HepG2 (cell line): ENCODE data around the gene ALDH3B1. TPM values are rescaled to one million over a fixed set of nuclear protein-coding genes. Genes with fewer than 3 reads are reported as not detected.
A peak's percentile ranks its signal among the peaks of the same experiment; 100 is the strongest.

Source experiments
- ATAC-seq: fragments of 200-7000 bp; cut with Tn5 transposase; 3 replicates; pipeline ENCODE4 v1.9.1; 2020; ENCODE audit warnings: mild to moderate bottlenecking, moderate library complexity
- BruUV-seq: library from RNA; stranded (reverse); fragments of 400-500 nt; replicated peaks from 2 replicates; lab custom pipeline; 2021; lab: Mats Ljungman, UMichigan
- CTCF ChIA-PET: fragments of 300-600 bp; formaldehyde crosslinking; extraction: SDS; loops from one replicate; lab custom pipeline; 2021; ENCODE audit warnings: low total read pairs, inconsistent platforms, low intra/inter-chr PET ratio; lab: Yijun Ruan, JAX
- POLR2A ChIA-PET: fragments of 350-600 bp; sonication (Branson Sonifier 250); formaldehyde crosslinking; loops from one replicate; lab custom pipeline; 2020; ENCODE audit warnings: antibody characterized with exemption, inconsistent platforms; lab: Yijun Ruan, JAX
- DNase-seq: peaks from one replicate; pipeline ENCODE4 v3.0.0-alpha.2; 2015; ENCODE audit warnings: low spot score
- FAIRE-seq: peaks from 3 replicates; lab custom pipeline; 2011; peaks lifted over from hg19 to GRCh38; lab: Jason Lieb, UNC
- H2AFZ ChIP-seq: one replicate; pipeline ENCODE4 v1.6.1; 2011; ENCODE audit warnings: low read length, inconsistent platforms
- H3K27ac ChIP-seq: fragments of 300-600 bp; 3 replicates; pipeline ENCODE4 v1.8.0; 2011; ENCODE audit warnings: mixed run types, mild to moderate bottlenecking, mixed read lengths, low read length, inconsistent platforms; ENCODE audit not compliant: insufficient read depth; ENCODE audit errors: extremely low read length
- H3K27me3 ChIP-seq, 2 experiments: fragments of 200-600 bp in 1 of 2; 2 replicates in 1 of 2; 3 replicates in 1 of 2; pipeline versions ENCODE4 v1.6.0 to v1.8.0; 2011; ENCODE audit warnings: low read length in 2 of 2, mild to moderate bottlenecking in 2 of 2, moderate library complexity in 2 of 2, inconsistent platforms in 1 of 2; ENCODE audit not compliant: insufficient read depth in 2 of 2, control insufficient read depth in 1 of 2
- H3K36me3 ChIP-seq, 2 experiments: fragments of 200-600 bp in 1 of 2; replicated peaks in 1 of 2; 2 replicates in 1 of 2; 3 replicates in 1 of 2; pipeline versions ENCODE4 v1.5.1 to v1.8.0; 2011; ENCODE audit warnings: low read length in 2 of 2, inconsistent platforms in 1 of 2; ENCODE audit not compliant: insufficient read depth in 2 of 2, control insufficient read depth in 1 of 2
- H3K4me1 ChIP-seq: 2 replicates; pipeline ENCODE4 v1.5.1; 2012; ENCODE audit warnings: low read length, inconsistent platforms; ENCODE audit not compliant: insufficient read depth
- H3K4me2 ChIP-seq: 2 replicates; pipeline ENCODE4 v1.6.0; 2011; ENCODE audit warnings: low read depth, low read length, inconsistent platforms
- H3K4me3 ChIP-seq, 3 experiments: fragments of 200-600 bp in 1 of 3; sonication (generic), shearing (Covaris generic) in 1 of 3; replicated peaks in 1 of 3; 2 replicates each; pipeline ENCODE4 v1.5.1; 2011 to 2016; ENCODE audit warnings: low read length in 3 of 3, inconsistent platforms in 2 of 3, low read depth in 2 of 3, mild to moderate bottlenecking in 2 of 3, control low read depth in 1 of 3, mixed read lengths in 1 of 3; ENCODE audit not compliant: insufficient read depth in 1 of 3
- H3K79me2 ChIP-seq: one replicate; pipeline ENCODE4 v1.6.1; 2011; ENCODE audit warnings: low read length, inconsistent platforms; ENCODE audit not compliant: insufficient read depth
- H3K9ac ChIP-seq: 2 replicates; pipeline ENCODE4 v1.6.0; 2011; ENCODE audit warnings: mild to moderate bottlenecking, low read depth, low read length, inconsistent platforms; ENCODE audit not compliant: insufficient read depth
- H3K9me3 ChIP-seq: 2 replicates; pipeline ENCODE4 v1.5.1; 2012; ENCODE audit warnings: mild to moderate bottlenecking, low read length
- H4K20me1 ChIP-seq: 2 replicates; pipeline ENCODE4 v1.6.0; 2011; ENCODE audit warnings: inconsistent platforms, mild to moderate bottlenecking, low read length, moderate library complexity; ENCODE audit not compliant: insufficient read depth
- CAMTA2 ChIP-seq: sonication (generic); formaldehyde crosslinking; IDR thresholded peaks from 2 replicates; pipeline ENCODE4 v1.4.0; 2020; ENCODE audit warnings: mild to moderate bottlenecking, missing genetic modification reagents, borderline replicate concordance
- EED ChIP-seq: sonication (generic); formaldehyde crosslinking; IDR thresholded peaks from 2 replicates; pipeline ENCODE4 v1.5.0; 2020; ENCODE audit warnings: mild to moderate bottlenecking, missing genetic modification reagents
- MATR3 ChIP-seq: sonication (generic); formaldehyde crosslinking; IDR thresholded peaks from 2 replicates; pipeline ENCODE4 v1.4.0; 2020; ENCODE audit warnings: missing genetic modification reagents
- RBM22 ChIP-seq: fragments of 200-400 bp; formaldehyde crosslinking; optimal IDR thresholded peaks from 2 replicates; pipeline ENCODE3; 2017; ENCODE audit warnings: mild to moderate bottlenecking, low read length, moderate library complexity
- ZNF468 ChIP-seq: sonication (generic); formaldehyde crosslinking; IDR thresholded peaks from 2 replicates; pipeline ENCODE4 v1.8.0; 2022; ENCODE audit warnings: mild to moderate bottlenecking, moderate library complexity, missing genetic modification reagents
- ZNF788 ChIP-seq: sonication (generic); formaldehyde crosslinking; IDR thresholded peaks from 2 replicates; pipeline ENCODE4 v1.5.0; 2020; ENCODE audit warnings: mild to moderate bottlenecking, missing genetic modification reagents, borderline replicate concordance
- WGBS: methylation state at CpG from one replicate; pipeline ENCODE4 v1.1.6; 2017; ENCODE audit warnings: low lambda C conversion rate; 5-methylcytosine and 5-hydroxymethylcytosine counted together
- in situ Hi-C: cut with HindIII; loops from 2 replicates; pipeline ENCODE4 v1.10.0; 2017; ENCODE audit warnings: low pct_unique_long_range_greater_than_20kb; ENCODE audit not compliant: extremely low pct_ligation_motif_present
- intact Hi-C: fragments of 100-400 bp; cut with micrococcal nuclease; formaldehyde crosslinking; loops from one replicate; pipeline ENCODE4 v1.10.0; 2022; ENCODE audit not compliant: unreplicated experiment
- polyA plus RNA-seq, 8 experiments: library from polyadenylated mRNA; depleted of rRNA in 3 of 8; stranded (reverse) in 7 of 8; unstranded in 1 of 8; fragments of >200 nt; fragmentation: Illumina TruSeq in 4 of 8; extraction: Trizol in 4 of 8; gene quantifications; 2 replicates each; pipeline versions ENCODE4 v1.2.1 to v1.2.3, GENCODE V29; 2011 to 2016; ENCODE audit warnings: low read depth in 4 of 8, missing spikeins in 1 of 8, mixed read lengths in 1 of 8; ENCODE audit not compliant: insufficient read depth in 1 of 8
- total RNA-seq, 5 experiments: library from RNA; depleted of rRNA; stranded (reverse); fragments of >200 nt; fragmentation: Illumina TruSeq; extraction: Trizol; gene quantifications; 2 replicates each; pipeline ENCODE4 v1.2.3, GENCODE V29; 2016; ENCODE audit warnings: low read depth in 1 of 5
- TF ChIP-seq, protein P1 (sequence below): sonication (generic); formaldehyde crosslinking; IDR thresholded peaks from 2 replicates; pipeline ENCODE4 v1.5.1; 2020; ENCODE audit warnings: missing genetic modification reagents, mild to moderate bottlenecking, borderline replicate concordance
- TF ChIP-seq, protein P2 (sequence below): sonication (generic); formaldehyde crosslinking; IDR thresholded peaks from 2 replicates; pipeline ENCODE4 v1.5.0; 2020; ENCODE audit warnings: mild to moderate bottlenecking, missing genetic modification reagents, moderate library complexity

The ALDH3B1 gene
- total and polyA plus RNA-seq, 2 of the 13 experiments (the other 11 are each of a cell fraction or from before 2014, with no cell fraction given) = 4.0 to 6.7 TPM

DNA sequence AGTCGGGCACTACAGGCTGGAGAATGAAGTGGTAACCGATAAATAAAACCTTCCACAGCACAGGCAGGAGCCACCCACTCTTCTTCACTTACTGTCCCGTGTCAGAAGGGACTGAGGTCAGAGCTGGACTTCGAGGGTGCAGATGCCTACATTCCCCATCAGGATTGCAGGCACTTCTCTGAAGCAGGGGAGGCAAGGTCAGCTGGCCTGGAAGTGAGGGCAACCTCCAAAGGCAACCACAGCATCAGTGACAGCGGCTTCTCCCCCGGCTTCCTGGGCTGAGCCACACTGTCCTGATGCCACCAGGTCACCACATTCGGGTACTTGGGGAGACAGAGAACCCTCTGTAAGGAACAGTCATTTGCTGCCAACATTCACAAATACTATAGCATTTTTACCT is 51.4 kb downstream of the ALDH3B1 start (continued):
- TF ChIP-seq, protein P1, sequence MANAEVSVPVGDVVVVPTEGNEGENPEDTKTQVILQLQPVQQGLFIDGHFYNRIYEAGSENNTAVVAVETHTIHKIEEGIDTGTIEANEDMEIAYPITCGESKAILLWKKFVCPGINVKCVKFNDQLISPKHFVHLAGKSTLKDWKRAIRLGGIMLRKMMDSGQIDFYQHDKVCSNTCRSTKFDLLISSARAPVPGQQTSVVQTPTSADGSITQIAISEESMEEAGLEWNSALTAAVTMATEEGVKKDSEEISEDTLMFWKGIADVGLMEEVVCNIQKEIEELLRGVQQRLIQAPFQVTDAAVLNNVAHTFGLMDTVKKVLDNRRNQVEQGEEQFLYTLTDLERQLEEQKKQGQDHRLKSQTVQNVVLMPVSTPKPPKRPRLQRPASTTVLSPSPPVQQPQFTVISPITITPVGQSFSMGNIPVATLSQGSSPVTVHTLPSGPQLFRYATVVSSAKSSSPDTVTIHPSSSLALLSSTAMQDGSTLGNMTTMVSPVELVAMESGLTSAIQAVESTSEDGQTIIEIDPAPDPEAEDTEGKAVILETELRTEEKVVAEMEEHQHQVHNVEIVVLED (CRISPR knock-in tag) = no peak
- no peak for TF ChIP-seq ZNF788 (CRISPR knock-in tag)
- no peak for TF ChIP-seq CAMTA2 (CRISPR knock-in tag)
- TF ChIP-seq, protein P2, sequence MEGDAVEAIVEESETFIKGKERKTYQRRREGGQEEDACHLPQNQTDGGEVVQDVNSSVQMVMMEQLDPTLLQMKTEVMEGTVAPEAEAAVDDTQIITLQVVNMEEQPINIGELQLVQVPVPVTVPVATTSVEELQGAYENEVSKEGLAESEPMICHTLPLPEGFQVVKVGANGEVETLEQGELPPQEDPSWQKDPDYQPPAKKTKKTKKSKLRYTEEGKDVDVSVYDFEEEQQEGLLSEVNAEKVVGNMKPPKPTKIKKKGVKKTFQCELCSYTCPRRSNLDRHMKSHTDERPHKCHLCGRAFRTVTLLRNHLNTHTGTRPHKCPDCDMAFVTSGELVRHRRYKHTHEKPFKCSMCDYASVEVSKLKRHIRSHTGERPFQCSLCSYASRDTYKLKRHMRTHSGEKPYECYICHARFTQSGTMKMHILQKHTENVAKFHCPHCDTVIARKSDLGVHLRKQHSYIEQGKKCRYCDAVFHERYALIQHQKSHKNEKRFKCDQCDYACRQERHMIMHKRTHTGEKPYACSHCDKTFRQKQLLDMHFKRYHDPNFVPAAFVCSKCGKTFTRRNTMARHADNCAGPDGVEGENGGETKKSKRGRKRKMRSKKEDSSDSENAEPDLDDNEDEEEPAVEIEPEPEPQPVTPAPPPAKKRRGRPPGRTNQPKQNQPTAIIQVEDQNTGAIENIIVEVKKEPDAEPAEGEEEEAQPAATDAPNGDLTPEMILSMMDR = no peak
- no peak for TF ChIP-seq ZNF468 (CRISPR knock-in tag)
- TF ChIP-seq EED (CRISPR knock-in tag) = no peak
- TF ChIP-seq, all 625 proteins: peak for 0

DNA sequence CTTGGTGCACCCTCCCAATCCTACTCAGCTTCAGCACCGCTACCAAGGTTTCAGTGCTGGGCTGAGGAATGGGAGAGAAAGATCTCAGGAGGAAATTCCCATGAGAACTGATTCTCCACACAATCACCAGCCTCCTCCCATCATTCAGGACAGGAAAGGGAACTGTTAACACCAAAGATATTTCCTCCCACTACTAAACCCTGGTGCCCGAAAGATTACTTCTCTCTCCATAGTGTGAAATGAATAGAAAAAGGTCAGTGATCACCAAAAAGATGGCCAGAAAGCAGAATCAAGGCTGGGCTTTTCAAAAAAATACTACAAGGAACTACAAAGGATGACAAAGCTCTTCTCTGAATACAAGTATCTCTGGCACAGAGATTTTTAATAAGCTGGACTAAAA is 54.8 kb downstream of the ALDH3B1 start:
- TF ChIP-seq RBM22 (peak; percentile 40), MATR3 (no peak)
- WGBS = 100% methylated on average over 2 of the region's 2 CpGs
- Histone ChIP-seq H3K9ac (no peak overlapping the region), H3K4me3 (no peak overlapping the region), H3K79me2 (no peaks in the 10 kb centered on the region), H3K4me2 (no peak overlapping the region), H3K4me1 (no peaks in the 10 kb centered on the region), H3K9me3 (no peaks in the 10 kb centered on the region), H3K27me3 (no peaks in the 10 kb centered on the region), H4K20me1 (no peaks in the 10 kb centered on the region), H3K27ac (no peak overlapping the region), H2AFZ (no peak overlapping the region), H3K36me3 (peaks cover 63 to 92% of the 10 kb centered on the region in 2 experiments)
- no TSS peak for BruUV-seq
- in situ Hi-C loops (no loop called here), intact Hi-C loops (no loop called here)
- ChIA-PET CTCF (no interaction called here), POLR2A (no interaction called here)
- FAIRE-seq (no peak), DNase-seq (no peak), ATAC-seq (no peak)
